GM12801 (cell line): Measurements from ENCODE around the gene KCTD4.

Source experiments
- TF ChIP-seq, protein P1 (sequence below): IDR thresholded peaks from one replicate; pipeline ENCODE4 v1.5.1; 2011; ENCODE audit warnings: control low read depth; ENCODE audit not compliant: insufficient read length; ENCODE audit errors: extremely low read depth

KCTD4 gene

GRCh38 chr13:45185286-45185685 is 15.6 kb downstream of the KCTD4 start:
- TF ChIP-seq, protein P1, sequence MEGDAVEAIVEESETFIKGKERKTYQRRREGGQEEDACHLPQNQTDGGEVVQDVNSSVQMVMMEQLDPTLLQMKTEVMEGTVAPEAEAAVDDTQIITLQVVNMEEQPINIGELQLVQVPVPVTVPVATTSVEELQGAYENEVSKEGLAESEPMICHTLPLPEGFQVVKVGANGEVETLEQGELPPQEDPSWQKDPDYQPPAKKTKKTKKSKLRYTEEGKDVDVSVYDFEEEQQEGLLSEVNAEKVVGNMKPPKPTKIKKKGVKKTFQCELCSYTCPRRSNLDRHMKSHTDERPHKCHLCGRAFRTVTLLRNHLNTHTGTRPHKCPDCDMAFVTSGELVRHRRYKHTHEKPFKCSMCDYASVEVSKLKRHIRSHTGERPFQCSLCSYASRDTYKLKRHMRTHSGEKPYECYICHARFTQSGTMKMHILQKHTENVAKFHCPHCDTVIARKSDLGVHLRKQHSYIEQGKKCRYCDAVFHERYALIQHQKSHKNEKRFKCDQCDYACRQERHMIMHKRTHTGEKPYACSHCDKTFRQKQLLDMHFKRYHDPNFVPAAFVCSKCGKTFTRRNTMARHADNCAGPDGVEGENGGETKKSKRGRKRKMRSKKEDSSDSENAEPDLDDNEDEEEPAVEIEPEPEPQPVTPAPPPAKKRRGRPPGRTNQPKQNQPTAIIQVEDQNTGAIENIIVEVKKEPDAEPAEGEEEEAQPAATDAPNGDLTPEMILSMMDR = no peak

GRCh38 chr13:45184693-45185092 is 16.2 kb downstream of the KCTD4 start:
- TF ChIP-seq, protein P1 = no peak

DNA sequence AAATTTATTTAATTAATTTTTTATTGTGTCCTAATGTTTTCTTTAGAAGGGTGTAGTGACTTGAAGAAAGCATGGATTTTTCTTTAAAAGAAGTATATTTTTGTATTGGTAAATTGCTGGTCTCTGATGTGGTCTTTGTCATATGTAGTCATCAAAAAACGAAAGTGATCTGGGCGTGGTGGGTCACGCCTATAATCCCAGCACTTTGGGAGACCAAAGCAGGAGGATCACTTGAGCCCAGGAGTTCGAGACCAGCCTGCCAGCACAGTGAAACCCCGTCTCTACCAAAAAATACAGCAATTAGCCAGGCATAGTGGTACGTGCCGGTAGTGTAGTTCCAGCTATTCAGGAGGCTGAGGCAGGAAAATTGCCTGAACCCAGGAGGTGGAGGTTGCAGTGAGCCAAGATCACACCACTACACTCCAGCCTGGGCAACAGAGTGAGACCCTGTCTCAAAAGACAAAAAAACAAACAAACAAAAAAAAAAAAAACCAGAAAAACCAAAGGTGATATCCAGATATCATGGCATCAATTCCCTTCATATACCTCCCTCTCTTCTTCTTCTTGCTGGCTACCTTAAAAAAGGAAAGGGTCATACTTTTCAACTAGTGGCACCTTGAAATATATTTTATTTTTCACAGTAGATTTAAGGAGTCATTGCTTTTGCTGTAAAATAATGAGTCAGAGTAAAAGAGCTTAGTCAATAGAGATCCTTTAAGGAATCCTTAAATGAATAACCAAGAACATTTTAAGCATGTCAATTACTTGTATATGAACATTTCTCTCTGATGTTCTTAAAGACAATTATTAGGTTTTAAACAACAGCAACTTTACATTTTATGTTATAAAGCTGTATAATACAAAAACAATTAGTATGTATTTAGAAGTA is 19.9 kb downstream of the KCTD4 start:
- TF ChIP-seq, protein P1 = no peak

GRCh38 chr13:45180303-45180702 is 20.5 kb downstream of the KCTD4 start:
- TF ChIP-seq, protein P1 = no peak

- TF ChIP-seq, protein P1 = no peak
Observed at GRCh38 chr13:45179428-45179827, 21.4 kb downstream of the KCTD4 start.

- TF ChIP-seq, protein P1 = no peak
Observed at GRCh38 chr13:45178349-45179162, 22.3 kb downstream of the KCTD4 start.

DNA sequence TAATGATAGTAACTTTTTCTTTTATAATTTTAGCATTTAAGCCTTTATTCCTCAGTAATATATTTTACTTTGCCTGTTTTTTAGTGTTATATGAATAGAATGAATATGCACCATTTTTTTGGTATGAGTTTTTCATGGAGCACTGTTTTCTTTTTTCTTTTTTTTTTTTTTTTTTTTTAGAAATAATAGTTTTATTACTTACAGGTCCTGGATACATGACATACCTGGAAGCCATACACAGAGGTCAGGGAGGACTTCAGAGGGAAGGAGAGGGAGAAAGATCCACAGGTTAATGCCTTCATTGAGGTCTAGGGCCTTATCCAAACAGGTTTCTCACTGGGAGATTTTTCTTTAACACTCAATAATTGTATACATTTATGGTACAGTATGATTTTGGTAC is 26.4 kb downstream of the KCTD4 start:
- TF ChIP-seq, protein P1 = no peak
